GM12891 (cell line): ENCODE data around the gene NUP93.

Experiments
- PAX5 ChIP-seq: IDR thresholded peaks from 2 replicates; pipeline ENCODE4 v1.6.1; 2011; ENCODE audit warnings: low read length, moderate library complexity, mild to moderate bottlenecking; ENCODE audit not compliant: insufficient read depth, severe bottlenecking
- POLR2A ChIP-seq: IDR thresholded peaks from 2 replicates; pipeline ENCODE4 v1.6.1; 2011; ENCODE audit warnings: low read depth, low read length, control low read depth
- POLR2AphosphoS5 ChIP-seq: IDR thresholded peaks from 2 replicates; pipeline ENCODE4 v1.6.1; 2011; ENCODE audit warnings: low read depth, low read length, control low read depth
- POU2F2 ChIP-seq: IDR thresholded peaks from 2 replicates; pipeline ENCODE4 v1.6.1; 2011; ENCODE audit warnings: low read depth, mild to moderate bottlenecking, control low read depth, low read length, moderate library complexity
- SPI1 ChIP-seq: IDR thresholded peaks from 2 replicates; pipeline ENCODE4 v1.6.1; 2011; ENCODE audit warnings: low read depth, low read length, control low read depth
- TAF1 ChIP-seq: IDR thresholded peaks from 2 replicates; pipeline ENCODE4 v1.6.1; 2011; ENCODE audit warnings: low read depth, low read length, control low read depth

DNA sequence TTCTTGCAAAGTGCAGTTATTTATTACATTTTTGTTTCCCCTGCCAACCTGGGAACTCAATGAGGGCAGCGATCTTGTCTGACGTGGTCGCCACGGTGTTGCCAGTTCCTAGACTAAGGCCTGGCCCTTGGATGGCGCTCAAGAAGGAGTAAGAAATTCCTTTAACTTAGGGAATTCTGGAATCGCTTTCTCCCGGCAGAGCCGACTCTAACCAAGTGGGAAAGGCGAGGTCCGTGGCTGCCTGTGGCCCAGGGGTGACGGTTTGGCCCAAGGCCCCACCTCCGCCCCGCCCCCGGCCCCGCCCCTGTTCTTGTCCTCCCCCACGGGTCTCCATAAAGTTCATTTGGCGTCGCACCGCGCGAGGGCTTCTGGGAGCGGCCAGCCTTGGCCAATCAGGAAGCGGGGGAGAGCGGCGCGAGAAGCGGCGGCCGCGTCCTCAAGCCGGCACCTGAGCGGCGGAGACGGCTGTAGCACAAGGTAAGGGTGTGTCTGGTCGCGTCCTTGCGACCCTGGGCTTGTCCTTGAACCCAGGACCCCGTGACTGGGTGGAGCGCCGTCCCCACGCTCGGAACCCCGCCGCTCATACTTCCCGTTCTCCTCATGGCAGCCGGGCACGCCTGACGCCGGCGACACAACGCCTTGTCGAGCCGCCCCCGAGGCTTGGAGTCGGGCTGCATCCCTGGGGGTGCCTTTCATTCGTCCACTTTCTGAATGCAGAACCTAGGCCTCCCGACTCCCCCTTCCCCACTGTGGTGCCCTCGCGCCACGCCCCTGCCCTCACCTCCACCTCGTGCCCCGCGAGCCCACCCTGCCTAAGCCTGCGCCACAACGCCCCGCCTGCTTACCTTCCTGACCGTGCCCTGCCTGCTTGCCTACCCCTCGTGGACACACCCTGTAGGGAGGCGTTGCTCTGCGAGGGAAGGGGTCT is at the start of gene NUP93:
- TF ChIP-seq POLR2AphosphoS5 = peak; percentile 84; the same call in 1 of the 2 replicates
- TF ChIP-seq POLR2A = peak; percentile 84
- no peak for TF ChIP-seq TAF1
- no peak for TF ChIP-seq SPI1
- TF ChIP-seq POU2F2 = no peak
- TF ChIP-seq PAX5 = no peak
